GM19035 (cell line): ENCODE measurements around the gene COL8A2.

Source experiments
- ATAC-seq: cut with Tn5 transposase; IDR thresholded peaks from one replicate; pipeline ENCODE4 v1.9.1; 2021; ENCODE audit not compliant: unreplicated experiment

Gene COL8A2

GRCh38 chr1:36137226-36137625 is 12.2 kb upstream of the COL8A2 start:
- ATAC-seq: no peak

- no peak for ATAC-seq
Measured at GRCh38 chr1:36136535-36136934, 11.5 kb upstream of the COL8A2 start.

- no peak for ATAC-seq
Measured at GRCh38 chr1:36135796-36136195, 10.8 kb upstream of the COL8A2 start.

- no peak for ATAC-seq
Measured at GRCh38 chr1:36135330-36135667, 10.3 kb upstream of the COL8A2 start.

GRCh38 chr1:36134505-36135329 is 9.7 kb upstream of the COL8A2 start:
- ATAC-seq: no peak

GRCh38 chr1:36134031-36134430 is 9.0 kb upstream of the COL8A2 start:
- ATAC-seq: no peak

GRCh38 chr1:36133484-36133883 is 8.5 kb upstream of the COL8A2 start:
- ATAC-seq: no peak

- no peak for ATAC-seq
Measured at GRCh38 chr1:36132029-36132428, 7.0 kb upstream of the COL8A2 start.

GRCh38 chr1:36128905-36129206 is 3.8 kb upstream of the COL8A2 start:
- ATAC-seq: no peak

- no peak for ATAC-seq
Measured at GRCh38 chr1:36128126-36128904, 3.3 kb upstream of the COL8A2 start.

- ATAC-seq: no peak
Measured at GRCh38 chr1:36126797-36127500, 1.9 kb upstream of the COL8A2 start.

GRCh38 chr1:36126005-36126716 is 1.1 kb upstream of the COL8A2 start:
- no peak for ATAC-seq

- ATAC-seq: no peak
Measured at GRCh38 chr1:36124404-36125128, 456 bp downstream of the COL8A2 start.

- no peak for ATAC-seq
Measured at GRCh38 chr1:36123356-36123755, 1.7 kb downstream of the COL8A2 start.

- no peak for ATAC-seq
Measured at GRCh38 chr1:36122062-36123030, 2.7 kb downstream of the COL8A2 start.

- no peak for ATAC-seq
Measured at GRCh38 chr1:36119456-36119855, 5.6 kb downstream of the COL8A2 start.

GRCh38 chr1:36118447-36119204 is 6.4 kb downstream of the COL8A2 start:
- ATAC-seq: no peak

- ATAC-seq: no peak
Measured at GRCh38 chr1:36116901-36117300, 8.1 kb downstream of the COL8A2 start.

GRCh38 chr1:36115931-36116330 is 9.1 kb downstream of the COL8A2 start:
- no peak for ATAC-seq
